HG02973 (cell line): ENCODE results near the gene SNX4.

Experiments used
- ATAC-seq: cut with Tn5 transposase; IDR thresholded peaks from one replicate; pipeline ENCODE4 v1.9.1; 2021; ENCODE audit warnings: moderate library complexity; ENCODE audit not compliant: unreplicated experiment

Gene SNX4

GRCh38 chr3:125470671-125471070, 49.3 kb downstream of the SNX4 start:
- ATAC-seq: no peak

DNA sequence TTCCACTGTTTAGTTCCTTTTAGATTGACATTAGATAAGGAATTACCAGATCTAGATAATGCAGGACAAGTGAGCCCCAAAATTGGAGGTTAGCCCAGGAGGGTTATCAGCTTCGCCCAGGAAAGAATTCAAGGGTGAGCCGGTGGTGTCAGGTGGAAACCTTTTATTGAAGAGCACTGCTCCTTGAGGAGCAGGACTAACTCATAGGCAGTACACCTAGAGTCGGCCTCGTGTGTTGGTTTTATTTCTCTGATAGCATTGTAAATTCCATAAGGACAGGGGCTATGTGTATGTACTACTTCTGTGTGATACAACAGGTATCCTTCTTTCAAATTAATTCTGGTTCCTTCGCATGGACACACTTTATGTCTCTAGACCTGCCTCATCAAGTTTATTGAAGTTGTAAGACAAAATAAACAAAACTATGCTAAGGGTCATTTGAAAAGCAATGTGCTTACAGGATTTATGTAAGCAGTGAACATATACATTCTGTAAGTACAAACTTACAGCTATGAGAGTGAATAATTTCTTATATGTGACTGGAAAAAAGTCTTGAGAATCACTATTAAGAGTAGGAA, 57.2 kb downstream of the SNX4 start:
- ATAC-seq: no peak

DNA sequence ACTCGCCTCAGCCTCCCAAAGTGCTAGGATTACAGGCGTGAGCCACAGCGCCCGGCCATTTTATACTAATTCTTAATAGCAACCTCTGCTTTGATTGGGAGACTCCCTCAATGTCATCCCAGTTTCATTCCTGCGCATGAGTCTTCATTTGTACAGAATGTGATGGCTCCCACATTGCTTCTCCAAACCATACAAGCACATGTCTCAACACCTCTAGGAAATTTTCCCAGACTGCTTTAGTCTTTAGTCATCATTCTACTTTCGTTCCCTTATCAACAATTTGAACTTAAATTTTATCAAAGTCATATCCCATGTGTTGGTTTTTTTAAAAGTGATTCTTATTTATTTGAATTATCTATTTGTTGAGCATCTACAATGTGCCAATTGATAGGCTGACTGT, 58.1 kb downstream of the SNX4 start:
- no peak for ATAC-seq

- no peak for ATAC-seq
Measured at GRCh38 chr3:125460233-125460632, 59.8 kb downstream of the SNX4 start.

DNA sequence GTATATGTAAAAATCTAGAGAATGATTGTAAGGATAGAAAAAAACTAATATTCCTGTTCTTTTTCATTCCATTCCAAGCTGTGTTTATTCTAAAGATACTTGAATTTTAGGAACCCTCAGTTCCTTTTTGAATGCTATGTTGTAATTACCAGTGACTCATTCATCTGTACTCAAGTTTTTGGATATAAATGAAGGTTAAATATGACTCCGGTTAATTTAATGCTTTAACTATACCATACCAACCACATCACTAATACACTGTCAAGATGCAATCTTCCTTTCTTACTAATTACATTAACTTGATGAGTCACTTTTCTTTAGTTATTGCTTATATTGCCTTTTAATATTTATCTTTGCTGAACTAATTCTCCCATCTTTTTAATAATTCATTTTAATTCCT, 76.1 kb downstream of the SNX4 start:
- no peak for ATAC-seq

DNA sequence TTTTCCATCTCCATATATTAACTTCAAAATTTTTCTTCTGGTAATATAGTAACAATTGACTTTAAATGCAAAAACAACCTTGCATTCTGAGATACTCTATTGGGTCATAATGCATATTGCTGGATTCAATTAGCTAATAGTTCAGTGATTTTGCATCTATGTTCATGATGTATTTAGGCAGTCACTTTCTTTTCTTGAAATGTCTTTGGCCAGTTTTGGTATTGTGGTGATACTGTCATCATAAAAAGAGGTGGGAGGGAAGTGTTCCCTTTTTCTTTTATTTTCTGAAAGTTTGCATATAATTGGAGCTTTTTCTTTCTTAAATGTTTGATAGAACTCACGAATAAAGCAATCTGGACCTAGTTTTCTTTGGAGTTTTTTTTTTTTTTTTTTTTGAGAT, 77.5 kb downstream of the SNX4 start:
- no peak for ATAC-seq

DNA sequence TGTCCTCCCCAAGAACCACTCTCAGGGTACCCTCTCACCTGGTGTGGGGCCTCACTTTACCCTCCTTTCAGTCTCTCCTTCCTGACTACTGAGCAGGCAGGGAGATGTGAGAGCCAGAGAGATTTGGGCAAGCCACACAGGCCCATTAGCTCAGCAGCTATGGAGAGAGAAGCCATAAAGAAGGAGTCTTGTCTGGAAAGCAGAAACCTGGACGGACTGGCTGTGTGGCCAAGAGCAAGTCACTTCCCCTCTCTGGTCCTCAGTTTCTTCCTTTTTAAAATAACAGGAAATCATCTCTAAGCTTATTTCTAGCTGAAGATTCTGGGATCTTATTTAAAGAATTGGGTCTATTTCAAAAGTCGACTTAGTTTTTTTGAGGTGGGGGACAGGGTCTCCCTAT, 79.0 kb downstream of the SNX4 start:
- ATAC-seq: no peak

- ATAC-seq: no peak
Measured at GRCh38 chr3:125440559-125440955, 79.4 kb downstream of the SNX4 start.

DNA sequence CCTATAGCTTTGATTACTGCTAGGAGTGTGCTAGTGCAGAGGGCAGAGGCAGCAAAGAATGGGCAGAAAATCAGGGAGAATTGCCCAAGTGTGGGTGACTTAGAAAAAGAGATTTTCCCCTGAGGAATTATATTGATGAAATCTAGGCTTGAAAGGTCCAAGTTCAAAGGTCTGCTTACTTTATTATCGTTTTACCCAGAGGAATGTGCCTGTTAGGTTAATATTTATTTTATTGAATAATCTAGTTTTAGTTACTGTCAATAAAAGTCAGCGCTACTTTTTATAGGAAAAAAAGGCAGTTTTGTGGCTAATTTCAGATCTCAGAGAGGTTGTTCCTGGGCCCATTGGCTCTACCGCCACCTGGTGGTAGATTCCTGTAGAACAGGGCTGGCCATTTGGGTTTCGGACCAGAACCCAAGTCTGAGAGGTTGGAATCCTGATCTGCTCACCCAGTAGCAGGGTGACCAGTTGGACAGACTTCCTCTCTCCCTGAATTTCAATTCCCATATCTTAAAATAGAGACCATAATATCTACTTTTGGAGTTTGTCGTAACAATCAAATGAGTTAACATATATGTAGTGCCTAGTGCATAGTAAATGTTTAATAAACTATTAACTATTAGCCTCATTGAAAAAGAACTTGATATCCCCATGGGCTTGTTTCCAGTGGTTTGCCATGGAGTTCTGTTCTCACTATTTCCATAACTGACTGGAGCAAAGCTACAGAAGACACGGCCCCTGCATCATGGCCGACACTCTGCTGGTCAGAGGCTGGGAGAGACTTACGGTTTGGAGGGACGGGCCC, 82.2 kb downstream of the SNX4 start:
- ATAC-seq: no peak

DNA sequence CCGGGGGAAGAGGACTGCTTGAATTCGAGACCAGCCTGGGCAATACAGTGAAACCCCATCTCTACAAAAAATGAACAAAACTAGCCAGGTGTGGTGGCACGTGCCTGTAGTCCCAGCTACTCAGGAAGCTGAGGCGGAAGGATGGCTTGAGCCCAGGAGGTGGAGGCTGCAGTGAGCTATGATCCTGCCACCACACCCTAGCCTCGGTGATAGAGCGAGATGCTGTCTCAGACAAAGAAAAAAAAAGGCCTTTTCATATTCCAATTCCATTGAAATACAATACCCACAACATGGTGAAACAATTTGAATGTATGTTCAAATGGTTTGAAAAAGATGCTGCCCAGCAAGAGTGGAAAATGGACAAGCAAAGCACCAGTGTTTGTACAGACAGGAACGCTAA, 83.1 kb downstream of the SNX4 start:
- no peak for ATAC-seq

DNA sequence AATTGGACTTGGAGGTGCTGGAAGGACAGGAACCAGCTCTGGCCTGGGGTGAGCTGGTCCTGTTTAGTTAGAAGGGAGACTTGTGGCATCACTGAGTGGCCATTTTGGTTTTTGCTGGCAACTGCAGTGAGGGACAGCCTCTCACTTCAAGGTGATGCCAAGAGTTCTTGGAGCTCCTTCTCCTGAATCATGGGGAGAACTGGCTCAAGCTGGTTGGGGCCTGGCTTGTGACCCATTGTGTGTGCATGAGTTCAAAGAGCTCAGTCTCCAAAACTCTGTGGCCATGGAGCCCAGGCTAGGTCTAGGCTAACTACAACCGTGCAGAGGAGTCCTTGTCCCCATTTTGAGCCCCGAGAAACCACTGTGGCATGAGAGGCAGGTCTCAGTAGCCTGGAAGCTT, 84.8 kb downstream of the SNX4 start:
- ATAC-seq: no peak

GRCh38 chr3:125434582-125435011, 85.4 kb downstream of the SNX4 start:
- no peak for ATAC-seq

- no peak for ATAC-seq
Measured at GRCh38 chr3:125433611-125434041, 86.4 kb downstream of the SNX4 start.

GRCh38 chr3:125433091-125433534, 86.9 kb downstream of the SNX4 start:
- no peak for ATAC-seq

GRCh38 chr3:125431912-125432790, 87.9 kb downstream of the SNX4 start:
- ATAC-seq: no peak

DNA sequence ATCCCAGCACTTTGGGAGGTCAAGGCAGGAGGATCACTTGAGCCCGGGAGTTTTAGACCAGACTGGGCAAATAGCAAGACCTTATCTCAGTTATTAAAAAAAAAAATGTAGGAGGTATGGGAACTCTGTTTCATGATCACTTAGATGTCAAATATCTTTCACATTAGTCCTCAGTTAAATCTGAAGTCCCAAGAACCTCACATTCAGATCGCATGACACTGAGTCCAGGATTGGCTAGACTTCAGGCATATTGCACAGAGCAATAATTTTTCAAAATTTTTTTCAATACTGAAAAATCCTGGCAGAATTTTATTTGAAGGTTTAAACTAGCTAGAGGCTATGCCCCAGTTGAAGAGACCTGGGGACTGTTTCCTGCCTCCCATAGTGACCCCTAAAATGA, 88.6 kb downstream of the SNX4 start:
- ATAC-seq: no peak

- ATAC-seq: no peak
Measured at GRCh38 chr3:125428216-125428830, 91.7 kb downstream of the SNX4 start.

GRCh38 chr3:125418306-125418705, 101.7 kb downstream of the SNX4 start:
- ATAC-seq: no peak

GRCh38 chr3:125416235-125416634, 103.8 kb downstream of the SNX4 start:
- ATAC-seq: no peak

DNA sequence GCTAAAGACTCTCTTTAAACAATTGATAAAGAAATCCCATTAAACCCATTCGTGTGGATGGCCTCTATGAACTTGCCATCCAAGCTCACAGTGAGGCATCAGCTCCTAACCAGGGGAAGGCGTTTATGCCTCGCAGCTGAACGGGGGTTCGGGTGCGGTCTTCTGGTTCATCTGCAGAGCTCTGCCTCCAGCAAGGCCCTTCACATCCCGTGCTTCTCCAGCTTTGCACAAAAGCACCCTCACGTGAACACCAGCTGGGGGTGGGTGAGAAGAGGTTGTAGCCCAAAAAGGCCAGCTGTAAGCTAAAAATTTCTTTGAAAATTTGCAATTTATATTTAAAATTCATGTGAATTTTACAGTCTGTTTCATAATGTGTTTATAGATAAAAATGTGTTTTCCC, 105.3 kb downstream of the SNX4 start:
- ATAC-seq: no peak

DNA sequence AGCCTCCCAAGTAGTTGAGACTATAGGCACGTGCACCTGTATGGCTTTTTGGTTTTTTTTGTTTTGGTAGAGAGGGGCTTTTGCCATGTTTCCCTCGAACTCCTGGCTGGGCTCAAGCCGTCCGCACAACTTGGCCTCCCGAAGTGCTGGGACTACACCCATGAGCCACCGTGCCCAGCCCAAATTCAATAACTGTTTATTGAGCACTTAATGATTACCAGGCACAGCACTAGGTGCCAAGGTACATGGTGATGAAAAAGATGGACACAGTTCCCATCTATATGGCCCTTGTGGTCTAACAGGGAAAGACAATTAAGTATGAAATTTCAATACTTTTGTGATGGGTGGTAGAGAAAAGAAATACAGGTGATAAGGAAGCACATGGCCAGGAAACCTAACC, 109.1 kb downstream of the SNX4 start:
- no peak for ATAC-seq
